NK-92 (cell line): Measurements from ENCODE around the gene HNF1A.
"Not testable (repeated sequence)": the region's sequence is repeated elsewhere in the genome, so short reads cannot be mapped to it uniquely, and the experiment has no call there.

ENCODE experiments used
- DNase-seq: peaks from one replicate; lab custom pipeline; 2025; ENCODE audit not compliant: unreplicated experiment; lab: John Stamatoyannopoulos, UW

The HNF1A gene

GRCh38 chr12:121043067-121043466 lies 64.7 kb downstream of the HNF1A start:
- DNase-seq: no peak

- DNase-seq: not testable (repeated sequence)
These were observed 69.1 kb downstream of the HNF1A start for GRCh38 chr12:121047400-121047799.

GRCh38 chr12:121048442-121048841 lies 70.1 kb downstream of the HNF1A start:
- DNase-seq: no peak

GRCh38 chr12:121050725-121051124 lies 72.4 kb downstream of the HNF1A start:
- DNase-seq: no peak
